Thymus (tissue), 11 donors: Measurements from ENCODE around the gene BCL7C. TPM values are rescaled to one million over a fixed set of nuclear protein-coding genes. Genes with fewer than 3 reads are reported as not detected.

Source experiments
- DNase-seq, 9 donors: peaks; one replicate each; pipeline ENCODE4 v3.0.0-alpha.2; 2013; ENCODE audit warnings: low spot score in 9 of 9, low read depth in 6 of 9, missing footprints in 1 of 9
- H3K27ac ChIP-seq, 2 donors: one replicate each; pipeline ENCODE4 v1.5.1; 2013; ENCODE audit warnings: control low read depth in 1 of 2, low read depth in 1 of 2, low read length in 1 of 2, mild to moderate bottlenecking in 1 of 2, moderate library complexity in 1 of 2
- H3K27me3 ChIP-seq, 2 donors: one replicate each; pipeline ENCODE4 v1.5.1; 2013; ENCODE audit warnings: low read length in 1 of 2; ENCODE audit not compliant: control insufficient read depth in 2 of 2, insufficient read depth in 1 of 2
- H3K36me3 ChIP-seq, 2 donors: one replicate each; pipeline ENCODE4 v1.5.1; 2013; ENCODE audit warnings: low read length in 1 of 2, mild to moderate bottlenecking in 1 of 2, moderate library complexity in 1 of 2; ENCODE audit not compliant: control insufficient read depth in 2 of 2, insufficient read depth in 2 of 2
- H3K4me1 ChIP-seq, 2 donors: one replicate each; pipeline ENCODE4 v1.5.1; 2013; ENCODE audit warnings: low read length in 2 of 2; ENCODE audit not compliant: control insufficient read depth in 2 of 2, insufficient read depth in 2 of 2
- H3K4me3 ChIP-seq, 2 donors: one replicate each; pipeline ENCODE4 v1.5.1; 2013; ENCODE audit warnings: low read length in 2 of 2, control low read depth in 1 of 2, mild to moderate bottlenecking in 1 of 2
- H3K9me3 ChIP-seq, 2 donors: one replicate each; pipeline ENCODE4 v1.5.1; 2013; ENCODE audit warnings: low read length in 1 of 2, mild to moderate bottlenecking in 1 of 2; ENCODE audit not compliant: control insufficient read depth in 2 of 2, insufficient read depth in 1 of 2
- WGBS: extraction: QIAGEN DNeasy Blood & Tissue Kit; methylation state at CpG from one replicate; pipeline ENCODE4 v1.1.7; 2013; 5-methylcytosine and 5-hydroxymethylcytosine counted together
- polyA plus RNA-seq: library from polyadenylated mRNA; stranded (reverse); fragments of 200-250 nt; gene quantifications from one replicate; pipeline ENCODE4 v1.2.3, GENCODE V29; 2013
- total RNA-seq: library from RNA; stranded (reverse); fragments of 120-200 nt; gene quantifications from one replicate; pipeline ENCODE4 v1.2.4, GENCODE V29; 2013
- donor health status: healthy.

BCL7C gene
- total and polyA plus RNA-seq, 2 donors, result 26.7 to 29.2 TPM

GRCh38 chr16:30930160-30930571, 36.3 kb upstream of the BCL7C start:
- WGBS, result 97% methylated on average over 35 of the region's 35 CpGs
- H3K36me3 ChIP-seq, result peaks cover 31 to 34% of the 10 kb centered on the region in 2 donors
- no peak for DNase-seq

DNA sequence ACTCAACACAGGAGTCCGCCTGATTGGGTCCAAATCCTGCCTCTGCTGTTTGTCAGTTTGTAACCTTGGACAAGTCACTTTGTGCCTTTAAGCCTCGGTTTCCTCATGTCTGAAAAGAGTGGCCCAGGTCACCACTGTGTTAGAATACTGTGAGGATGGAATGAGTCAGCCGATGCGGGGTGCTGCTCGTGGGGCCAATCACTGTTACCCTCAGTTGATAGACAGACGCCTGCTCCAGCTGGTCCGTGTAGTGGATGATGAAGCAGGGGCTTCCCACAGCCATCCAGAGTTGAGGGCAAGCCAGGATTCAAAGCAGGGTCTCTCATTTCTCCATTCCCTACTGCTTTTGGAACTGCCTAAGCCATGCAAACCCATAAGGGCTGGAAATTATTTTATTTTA, 35.3 kb upstream of the BCL7C start:
- Histone ChIP-seq H3K4me3 (no peak overlapping the region), H3K27me3 (no peaks in the 10 kb centered on the region), H3K27ac (no peak overlapping the region), H3K4me1 (peaks cover 0 to 35% of the 10 kb centered on the region in 2 donors), H3K9me3 (no peaks in the 10 kb centered on the region), H3K36me3 (peaks cover 31 to 32% of the 10 kb centered on the region in 2 donors)
- DNase-seq, result no peak
- WGBS, result 93% methylated on average over 7 of the region's 7 CpGs

More at GRCh38 chr16:30930160-30930571, 36.3 kb upstream of the BCL7C start:
- peaks cover 0 to 33% of the 10 kb centered on the region in 2 donors for H3K4me1 ChIP-seq
- H3K27ac ChIP-seq, result no peak overlapping the region
- no peaks in the 10 kb centered on the region for H3K27me3 ChIP-seq
- no peak overlapping the region for H3K4me3 ChIP-seq
- no peaks in the 10 kb centered on the region for H3K9me3 ChIP-seq

- Histone ChIP-seq H3K27me3 (no peaks in the 10 kb centered on the region), H3K27ac (peak overlapping the region in 1 of 2 donors; percentile 2), H3K4me3 (no peak overlapping the region), H3K9me3 (no peaks in the 10 kb centered on the region), H3K36me3 (peaks cover 31 to 32% of the 10 kb centered on the region in 2 donors), H3K4me1 (peaks cover 0 to 35% of the 10 kb centered on the region in 2 donors)
- DNase-seq, result no peak
- WGBS, result 95% methylated on average over 11 of the region's 11 CpGs
Measured at GRCh38 chr16:30928390-30928789, 34.5 kb upstream of the BCL7C start.

DNA sequence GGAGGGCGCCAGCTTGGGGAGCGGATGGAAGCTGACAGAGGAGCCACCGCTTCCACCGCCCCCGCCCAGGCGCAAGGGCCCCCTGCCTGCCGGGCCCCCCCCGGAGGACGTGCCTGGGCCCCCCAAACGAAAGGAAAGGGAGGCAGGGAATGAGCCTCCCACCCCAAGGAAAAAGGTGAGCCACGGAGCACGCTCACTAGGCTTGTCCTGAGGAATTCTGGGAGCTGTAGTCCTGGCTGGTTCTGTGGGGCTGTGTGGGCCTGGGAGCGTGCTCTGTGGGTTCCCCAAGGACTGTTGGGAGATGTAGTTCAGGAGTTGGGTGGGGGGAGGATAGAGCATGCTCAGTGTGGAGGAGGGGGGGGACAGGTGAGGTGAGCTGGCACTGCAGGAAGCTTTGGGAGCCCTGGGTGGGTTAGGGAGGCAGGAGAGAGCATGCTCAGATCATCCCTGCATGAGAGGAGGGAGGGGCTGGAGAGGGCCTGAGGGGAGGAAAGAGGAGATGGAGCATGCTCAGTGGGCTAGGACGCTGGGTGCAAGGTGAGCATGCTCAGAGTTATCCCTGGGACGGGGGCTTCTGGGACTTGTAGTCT, 34.0 kb upstream of the BCL7C start:
- Histone ChIP-seq H3K36me3 (peaks cover 31 to 32% of the 10 kb centered on the region in 2 donors), H3K27me3 (no peaks in the 10 kb centered on the region), H3K27ac (no peak overlapping the region), H3K4me1 (peaks cover 0 to 35% of the 10 kb centered on the region in 2 donors), H3K4me3 (no peak overlapping the region), H3K9me3 (no peaks in the 10 kb centered on the region)
- DNase-seq, result peak in 3 of 9 donors; percentile 38 to 78 (median 61)
- WGBS, result 87% methylated on average over 15 of the region's 15 CpGs

GRCh38 chr16:30926937-30927788, 33.3 kb upstream of the BCL7C start:
- H3K4me3 ChIP-seq, result no peak overlapping the region
- no peaks in the 10 kb centered on the region for H3K27me3 ChIP-seq
- H3K27ac ChIP-seq, result peak overlapping the region in 1 of 2 donors; percentile 50
- H3K36me3 ChIP-seq, result peaks cover 26% of the 10 kb centered on the region in 2 donors
- peaks cover 0 to 37% of the 10 kb centered on the region in 2 donors for H3K4me1 ChIP-seq
- no peaks in the 10 kb centered on the region for H3K9me3 ChIP-seq
- no peak for DNase-seq
- 97% methylated on average over 22 of the region's 22 CpGs for WGBS

DNA sequence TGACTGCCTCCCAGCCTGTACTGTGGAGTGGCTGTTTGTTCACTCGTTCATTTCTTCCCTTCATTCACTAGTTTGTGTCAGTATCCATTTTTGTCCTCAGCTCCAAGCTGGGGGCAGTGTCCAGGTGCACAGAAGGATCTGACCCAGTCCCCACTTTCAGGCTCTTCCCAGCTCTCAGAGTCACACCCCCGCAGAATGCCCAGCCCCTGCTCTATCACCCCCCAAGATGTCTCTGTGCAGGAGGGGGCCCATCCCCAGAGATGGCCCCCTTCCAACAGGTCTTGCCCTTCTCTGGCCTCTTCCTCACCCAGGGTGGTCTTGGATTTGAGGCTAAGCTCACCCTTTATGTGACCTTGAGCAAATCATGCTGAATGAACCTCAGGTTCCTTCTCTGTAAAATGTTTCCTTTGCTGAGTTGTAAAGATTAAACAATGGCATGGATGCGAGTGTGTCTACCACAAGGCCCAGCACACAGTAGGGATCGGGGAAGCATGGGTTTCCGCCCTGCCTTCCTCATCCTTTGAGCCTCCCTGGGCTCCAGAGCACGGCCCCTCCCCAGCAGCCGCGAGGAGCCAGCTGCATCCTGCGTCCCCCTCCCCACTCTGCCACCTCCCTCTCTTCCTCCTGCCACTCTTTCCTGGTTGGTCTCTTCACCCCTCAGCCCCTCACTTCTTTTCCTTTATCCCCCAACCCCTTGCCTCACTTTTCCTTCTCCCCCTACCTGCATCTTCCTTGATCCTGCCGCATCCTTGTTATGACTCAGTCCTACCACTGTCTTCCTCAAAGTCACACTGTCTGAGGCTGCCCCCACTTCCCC, 32.3 kb upstream of the BCL7C start:
- DNase-seq, result no peak
- Histone ChIP-seq H3K4me3 (no peak overlapping the region), H3K4me1 (peaks cover 0 to 46% of the 10 kb centered on the region in 2 donors), H3K27ac (peak overlapping the region in 1 of 2 donors; percentile 50), H3K27me3 (no peaks in the 10 kb centered on the region), H3K9me3 (peaks cover 0 to 3% of the 10 kb centered on the region in 2 donors), H3K36me3 (peaks cover 18 to 19% of the 10 kb centered on the region in 2 donors)
- WGBS, result 78% methylated on average over 10 of the region's 10 CpGs

DNA sequence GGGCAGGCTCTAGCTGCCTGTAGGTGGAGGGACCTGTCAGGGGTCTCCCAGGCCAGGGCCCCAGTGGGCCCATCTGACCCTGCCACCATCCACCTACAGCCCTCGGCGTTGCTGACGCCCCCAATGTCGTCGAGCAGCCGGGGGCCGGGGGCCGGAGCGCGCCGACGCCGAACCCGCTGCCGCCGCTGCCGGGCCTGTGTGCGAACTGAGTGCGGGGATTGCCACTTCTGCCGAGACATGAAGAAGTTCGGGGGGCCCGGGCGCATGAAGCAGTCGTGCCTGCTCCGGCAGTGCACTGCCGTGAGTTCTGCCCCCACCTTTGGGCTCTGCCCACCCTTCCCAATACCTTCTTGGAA, 31.7 kb upstream of the BCL7C start:
- no peak for DNase-seq
- no peaks in the 10 kb centered on the region for H3K27me3 ChIP-seq
- no peak overlapping the region for H3K27ac ChIP-seq
- 97% methylated on average over 26 of the region's 26 CpGs for WGBS
- peaks cover 0 to 46% of the 10 kb centered on the region in 2 donors for H3K4me1 ChIP-seq
- H3K36me3 ChIP-seq, result peaks cover 13 to 16% of the 10 kb centered on the region in 2 donors
- H3K9me3 ChIP-seq, result peaks cover 0 to 3% of the 10 kb centered on the region in 2 donors
- no peak overlapping the region for H3K4me3 ChIP-seq

- Histone ChIP-seq H3K9me3 (peaks cover 0 to 3% of the 10 kb centered on the region in 2 donors), H3K4me3 (peak overlapping the region in 1 of 2 donors; percentile 23), H3K4me1 (peaks cover 0 to 46% of the 10 kb centered on the region in 2 donors), H3K27ac (no peak overlapping the region), H3K36me3 (peaks cover 10 to 13% of the 10 kb centered on the region in 2 donors), H3K27me3 (no peaks in the 10 kb centered on the region)
- no peak for DNase-seq
- 95% methylated on average over 11 of the region's 11 CpGs for WGBS
Measured at GRCh38 chr16:30924913-30925631, 31.2 kb upstream of the BCL7C start.
